OCI-LY7 (cell line): ENCODE results near the gene TAL1.

Source experiments
- CTCF ChIP-seq: fragments of 200-600 bp; sonication (generic); conservative IDR thresholded peaks from 2 replicates; pipeline ENCODE4 v1.5.1; 2014; ENCODE audit warnings: mild to moderate bottlenecking, antibody characterized with exemption, low read length, moderate library complexity, mixed read lengths
- EZH2phosphoT487 ChIP-seq: fragments of 200-600 bp; sonication (generic); IDR thresholded peaks from 2 replicates; pipeline ENCODE4 v1.6.1; 2018; ENCODE audit warnings: low read depth, borderline replicate concordance, mild to moderate bottlenecking, mixed run types, antibody characterized with exemption, low read length, moderate library complexity, mixed read lengths

- TF ChIP-seq CTCF (no peak), EZH2phosphoT487 (no peak)
These were observed 42.9 kb downstream of the TAL1 start for GRCh38 chr1:47188791-47189785.
